ENCODE data around the gene RAB31. TPM values are rescaled to one million over a fixed set of nuclear protein-coding genes. Genes with fewer than 3 reads are reported as not detected.

RAB31 gene
- total and polyA plus RNA-seq, 12 donors: 46.6 to 365 (median 136) TPM

GRCh38 chr18:9811978-9812377, 103.9 kb downstream of the RAB31 start:
- WGBS, 4 donors: 69 to 72% (median 72%) methylated on average over 5 of the region's 5 CpGs
- DNase-seq: no peak
- Histone ChIP-seq H3K36me3 (replicated peaks in 1 of 2) (peaks cover 0 to 11% of the 10 kb centered on the region in 2 donors), H3K27ac (no peak overlapping the region), H3K4me3 (no peak overlapping the region), H3K4me1 (replicated peaks in 1 of 2) (peaks cover 17 to 40% of the 10 kb centered on the region in 2 donors), H3K9me3 (replicated peaks in 1 of 3) (no peaks in the 10 kb centered on the region), H3K27me3 (no peaks in the 10 kb centered on the region)
- intact Hi-C loops (cut with DNase I): no loop called here
- TF ChIP-seq CTCF (IDR thresholded peaks at IDR 0.05): no peak

- intact Hi-C loops (cut with DNase I): no loop called here
- no peak overlapping the region for H3K4me3 ChIP-seq
- H3K27ac ChIP-seq: no peak overlapping the region
- DNase-seq: no peak
- WGBS, 4 donors: 38 to 48% (median 44%) methylated on average over 4 of the region's 4 CpGs
- H3K9me3 ChIP-seq (replicated peaks in 1 of 3): no peaks in the 10 kb centered on the region
- peaks cover under 1 to 20% of the 10 kb centered on the region in 2 donors for H3K4me1 ChIP-seq (replicated peaks in 1 of 2)
- H3K36me3 ChIP-seq (replicated peaks in 1 of 2): peaks cover 3 to 11% of the 10 kb centered on the region in 2 donors
- H3K27me3 ChIP-seq: no peaks in the 10 kb centered on the region
- no peak for TF ChIP-seq POLR2A (IDR thresholded peaks at IDR 0.05)
- TF ChIP-seq CTCF (IDR thresholded peaks at IDR 0.05): no peak
Measured at GRCh38 chr18:9814431-9814830, 106.3 kb downstream of the RAB31 start.

GRCh38 chr18:9817286-9817685, 109.2 kb downstream of the RAB31 start:
- TF ChIP-seq POLR2A (IDR thresholded peaks at IDR 0.05) (no peak), CTCF (IDR thresholded peaks at IDR 0.05) (no peak)
- H3K27me3 ChIP-seq: no peaks in the 10 kb centered on the region
- H3K27ac ChIP-seq: no peak overlapping the region
- intact Hi-C loops (cut with DNase I): no loop called here
- H3K4me1 ChIP-seq (replicated peaks in 1 of 2): peaks cover 0 to 5% of the 10 kb centered on the region in 2 donors
- H3K9me3 ChIP-seq (replicated peaks in 1 of 3): no peaks in the 10 kb centered on the region
- DNase-seq: no peak
- no peak overlapping the region for H3K4me3 ChIP-seq
- peaks cover 3 to 11% of the 10 kb centered on the region in 2 donors for H3K36me3 ChIP-seq (replicated peaks in 1 of 2)
- 88 to 95% (median 92%) methylated on average over 4 of the region's 4 CpGs for WGBS, 4 donors

- no peak overlapping the region for H3K4me3 ChIP-seq
- DNase-seq: peak in 1 of 7 donors; percentile 12
- WGBS, 4 donors: 87 to 91% (median 90%) methylated on average over 8 of the region's 8 CpGs
- no peak overlapping the region for H3K27ac ChIP-seq
- peaks cover 0 to 5% of the 10 kb centered on the region in 2 donors for H3K4me1 ChIP-seq (replicated peaks in 1 of 2)
- no peaks in the 10 kb centered on the region for H3K9me3 ChIP-seq (replicated peaks in 1 of 3)
- no peak for TF ChIP-seq CTCF (IDR thresholded peaks at IDR 0.05)
- TF ChIP-seq POLR2A (IDR thresholded peaks at IDR 0.05): no peak
- intact Hi-C loops (cut with DNase I): no loop called here
- peaks cover 3 to 11% of the 10 kb centered on the region in 2 donors for H3K36me3 ChIP-seq (replicated peaks in 1 of 2)
- no peaks in the 10 kb centered on the region for H3K27me3 ChIP-seq
Measured at GRCh38 chr18:9817725-9818422, 109.8 kb downstream of the RAB31 start.
